Middle frontal gyrus (tissue), 1 donor: ENCODE data around the gene EEIG2.

Experiments
- DNase-seq: peaks from one replicate; pipeline ENCODE4 v3.0.0-alpha.2; 2015; ENCODE audit warnings: low spot score; ENCODE audit errors: extremely low spot score

EEIG2 gene

GRCh38 chr1:108583757-108584427 lies 24.0 kb downstream of the EEIG2 start:
- DNase-seq = no peak

- no peak for DNase-seq
These were observed 24.5 kb downstream of the EEIG2 start for GRCh38 chr1:108584428-108584856.

GRCh38 chr1:108585313-108585712 lies 25.4 kb downstream of the EEIG2 start:
- DNase-seq = no peak

DNA sequence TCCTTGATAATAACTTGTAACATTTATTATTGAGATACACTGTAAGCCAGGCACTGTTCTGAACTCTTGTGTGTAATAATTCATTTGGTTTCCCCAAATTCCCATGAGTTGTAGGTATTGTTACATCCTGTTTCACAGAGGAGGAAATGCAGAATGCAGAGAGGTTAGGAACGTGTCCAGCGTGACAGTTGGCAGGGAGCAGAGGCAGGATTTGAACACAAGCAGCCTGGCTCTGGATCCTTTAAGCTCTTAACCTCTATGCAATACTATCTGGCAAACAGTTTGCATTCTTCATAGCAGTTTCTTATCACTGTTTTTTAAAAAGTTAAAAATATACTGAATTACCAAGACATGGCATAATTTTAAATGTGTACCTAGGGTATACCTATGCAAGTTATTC lies 30.5 kb downstream of the EEIG2 start:
- no peak for DNase-seq

DNA sequence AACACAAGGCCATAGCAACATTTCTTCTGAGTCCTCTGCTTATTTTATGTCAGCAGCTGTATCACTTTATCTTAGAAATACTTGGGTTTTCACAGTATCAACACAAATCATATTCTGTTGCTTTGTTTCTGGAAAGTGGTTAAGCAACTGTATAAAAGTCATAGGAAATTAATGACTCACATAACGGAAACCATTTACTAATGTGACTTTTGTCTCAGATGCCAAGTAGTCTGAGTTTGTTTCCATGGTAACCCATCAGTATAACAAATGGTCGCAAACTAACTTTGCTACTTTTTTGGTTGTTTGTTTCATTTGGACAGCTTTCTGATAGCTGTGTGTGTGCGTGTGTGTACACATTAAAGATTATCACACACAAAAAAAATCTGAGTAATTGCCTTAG lies 31.1 kb downstream of the EEIG2 start:
- DNase-seq = no peak

DNA sequence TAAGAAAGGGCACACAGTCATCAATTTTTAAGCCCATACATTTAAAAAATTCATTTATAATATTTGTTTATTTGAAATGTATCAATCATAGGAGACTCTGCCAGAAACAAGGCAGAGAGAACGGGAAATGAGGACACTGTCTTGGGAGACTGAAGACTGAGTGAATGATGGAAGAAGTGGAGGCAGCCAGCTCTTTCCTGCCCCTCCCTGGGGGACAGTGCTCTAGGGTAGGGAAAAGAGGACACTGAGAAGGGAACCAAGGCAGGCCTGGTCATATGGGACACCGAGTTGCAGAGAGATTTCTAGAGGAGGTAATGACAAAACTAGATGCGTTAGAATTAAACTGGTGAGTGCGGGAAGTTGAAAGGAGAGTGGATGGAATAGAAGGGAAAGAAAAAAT lies 31.6 kb downstream of the EEIG2 start:
- DNase-seq = no peak

DNA sequence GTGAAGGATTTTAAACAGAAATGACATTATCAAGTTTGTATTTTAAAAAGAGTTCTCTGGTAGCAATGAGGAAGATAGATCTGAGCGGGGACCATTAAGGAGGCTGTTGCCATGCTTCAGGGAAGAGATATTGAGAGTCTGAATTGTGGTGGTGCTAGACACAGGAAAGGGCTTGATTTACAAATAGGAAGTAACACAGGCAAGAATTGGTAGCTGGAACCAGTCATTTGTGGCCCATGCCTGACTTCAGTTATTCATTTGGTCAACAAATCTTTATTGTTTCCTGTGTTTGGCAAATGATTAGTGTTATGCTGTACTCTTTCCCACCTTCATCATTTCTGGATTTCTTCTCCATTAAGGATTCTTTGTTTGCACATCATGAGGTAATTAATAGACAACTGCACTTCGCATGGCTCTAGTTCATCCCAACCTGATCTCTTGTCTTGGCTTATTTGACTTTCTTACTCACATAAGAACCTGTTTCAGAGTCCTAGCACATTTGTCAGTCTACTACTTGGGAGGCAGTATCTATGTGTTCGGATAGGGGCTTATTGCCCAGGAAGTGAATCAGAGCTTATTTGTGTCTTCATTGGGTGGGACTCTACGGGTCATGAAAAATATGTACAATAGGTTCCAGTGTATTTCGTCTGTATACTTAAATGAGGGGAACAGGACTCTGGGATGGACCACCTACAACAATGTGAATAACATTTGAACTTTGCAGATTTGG lies 32.3 kb downstream of the EEIG2 start:
- DNase-seq = no peak

DNA sequence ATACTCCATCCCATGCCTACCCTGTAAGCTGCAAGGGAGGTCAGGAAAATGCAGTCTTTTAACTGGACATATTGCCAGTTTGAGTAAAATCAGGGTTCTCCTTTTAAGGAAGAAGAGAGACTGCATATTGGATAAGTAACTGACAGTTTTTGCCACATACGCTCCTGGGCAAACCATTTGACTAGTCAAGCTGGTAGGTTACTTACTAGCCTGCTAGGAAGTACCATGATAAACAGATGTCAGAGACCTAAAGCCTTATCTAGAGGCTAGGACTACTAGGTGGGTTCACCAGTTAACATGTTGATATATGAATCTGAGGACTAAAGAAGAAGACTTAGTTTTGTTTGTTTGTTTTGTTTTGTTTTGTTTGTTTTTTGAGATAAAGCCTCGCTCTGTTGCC lies 33.5 kb downstream of the EEIG2 start:
- no peak for DNase-seq

DNA sequence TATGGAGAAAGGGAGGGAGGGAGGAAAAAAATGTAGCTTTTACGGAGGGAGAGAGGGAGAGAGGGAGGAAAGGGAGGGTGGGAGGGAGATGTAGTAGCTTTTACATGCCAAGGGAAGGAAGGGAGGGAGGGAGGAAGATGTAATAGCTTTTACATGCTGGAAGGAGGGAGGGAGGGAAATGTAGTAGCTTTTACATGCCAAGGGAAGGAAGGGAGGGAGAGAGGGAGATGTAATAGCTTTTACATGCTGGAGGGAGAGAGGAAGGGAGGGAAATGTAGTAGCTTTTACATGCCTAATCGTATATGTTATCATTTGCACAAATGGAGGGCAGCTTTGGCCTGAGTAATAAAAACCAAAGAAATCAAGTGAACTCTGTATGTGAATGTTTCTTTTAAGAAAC lies 35.6 kb downstream of the EEIG2 start:
- no peak for DNase-seq

DNA sequence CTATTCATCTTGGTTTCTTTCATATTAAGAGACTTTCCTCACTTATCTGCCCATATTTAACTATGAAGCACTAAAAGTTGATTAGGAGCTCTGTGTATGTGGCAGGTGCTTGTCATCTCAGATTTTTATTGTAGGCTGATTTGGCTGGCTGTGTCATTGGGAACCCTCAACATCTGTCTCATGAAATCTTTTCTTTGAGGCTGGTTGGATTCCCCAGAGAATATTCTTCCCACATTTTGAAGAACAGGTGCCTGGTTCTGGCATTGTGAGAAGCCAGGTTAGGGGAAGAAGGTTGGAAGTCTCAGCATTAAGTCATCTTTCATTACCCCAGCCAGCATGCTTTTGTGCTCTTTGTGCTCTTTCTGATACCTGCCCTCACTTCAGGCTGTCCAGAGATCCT lies 37.1 kb downstream of the EEIG2 start:
- no peak for DNase-seq

- no peak for DNase-seq
These were observed 38.4 kb downstream of the EEIG2 start for GRCh38 chr1:108598340-108598739.

DNA sequence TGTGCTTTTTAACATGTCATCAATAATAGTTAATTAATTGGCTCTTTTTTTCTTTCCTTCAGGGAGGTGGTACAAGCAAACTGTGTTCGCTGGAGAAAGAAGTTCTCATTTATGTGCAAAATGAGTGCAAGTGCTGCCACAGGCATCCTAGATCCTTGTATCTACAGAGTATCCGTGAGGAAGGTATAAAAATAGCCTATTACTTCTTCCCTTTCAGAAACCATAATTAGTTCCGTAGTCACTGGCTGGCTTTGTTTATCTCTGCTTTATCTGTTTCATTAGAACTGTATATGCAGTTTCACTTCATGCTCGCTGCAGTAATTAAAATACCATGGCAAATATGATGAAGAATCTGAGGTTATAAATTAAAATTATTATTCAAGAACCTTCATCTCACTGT lies 40.6 kb downstream of the EEIG2 start:
- no peak for DNase-seq

GRCh38 chr1:108601708-108602410 lies 42.0 kb downstream of the EEIG2 start:
- no peak for DNase-seq

GRCh38 chr1:108605633-108606032 lies 45.7 kb downstream of the EEIG2 start:
- DNase-seq = no peak

DNA sequence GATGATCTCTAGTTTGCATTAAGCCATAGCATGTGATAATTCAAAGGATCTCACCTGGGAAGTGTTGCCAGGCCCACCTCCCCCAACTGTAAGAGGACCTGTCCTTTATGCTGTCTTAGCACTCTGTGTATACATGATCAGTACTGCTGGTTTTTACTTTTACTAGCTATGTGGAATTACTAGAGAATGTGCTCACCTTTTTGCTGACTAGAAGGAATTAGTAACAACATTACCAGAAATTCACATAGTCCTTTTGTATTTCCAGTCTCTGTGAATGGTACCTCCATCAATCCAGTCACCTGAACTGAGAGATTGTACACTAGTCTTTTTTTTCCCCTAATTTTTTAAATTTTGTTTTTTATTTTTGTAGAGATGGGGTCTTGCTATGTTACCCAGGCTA lies 46.6 kb downstream of the EEIG2 start:
- no peak for DNase-seq

DNA sequence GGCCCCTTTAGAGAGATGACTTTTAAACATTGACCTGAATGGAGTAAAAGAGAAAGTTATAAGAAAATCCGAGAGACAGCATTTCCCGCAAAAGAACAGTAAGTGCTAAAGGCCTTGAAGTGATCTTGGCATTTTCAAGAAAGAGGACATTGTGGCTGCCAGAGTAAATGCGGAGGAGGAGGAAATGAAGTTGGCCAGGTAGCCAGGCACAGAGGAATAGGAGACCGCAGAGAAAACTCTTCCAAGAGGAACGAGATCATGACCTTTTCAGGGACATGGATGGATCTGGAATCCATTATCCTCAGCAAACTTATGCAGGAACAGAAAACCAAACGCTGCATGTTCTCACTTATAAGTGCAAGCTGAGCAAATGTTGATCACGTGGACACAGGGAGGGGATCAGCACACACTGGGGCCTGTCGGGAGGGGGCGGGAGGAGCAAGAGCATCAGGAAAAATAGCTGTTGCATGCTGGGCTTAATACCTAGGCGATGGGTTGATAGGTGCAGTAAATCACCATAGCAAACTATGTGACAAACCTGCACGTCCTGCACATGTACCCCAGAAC lies 49.7 kb downstream of the EEIG2 start:
- DNase-seq = no peak
